Hippocampal formation (tissue), 2 donors: Measurements from ENCODE around the gene PLEKHB1.
"Not testable (repeated sequence)": the region's sequence is repeated elsewhere in the genome, so short reads cannot be mapped to it uniquely, and the experiment has no call there.

Experiments
- DNase-seq, 2 donors: peaks; one replicate each; lab custom pipeline; 2025; lab: John Stamatoyannopoulos, UW

Gene PLEKHB1

GRCh38 chr11:73648571-73649046, 2.2 kb downstream of the PLEKHB1 start:
- DNase-seq, result peak; percentile 39 to 41

GRCh38 chr11:73649206-73649605, 2.8 kb downstream of the PLEKHB1 start:
- DNase-seq, result no peak

- DNase-seq, result no peak
These were observed 4.0 kb downstream of the PLEKHB1 start for GRCh38 chr11:73650400-73650799.

GRCh38 chr11:73651252-73651651, 4.9 kb downstream of the PLEKHB1 start:
- DNase-seq, result no peak

GRCh38 chr11:73651661-73652045, 5.3 kb downstream of the PLEKHB1 start:
- DNase-seq, result no peak

- peak; percentile 83 to 94 for DNase-seq
These were observed 5.8 kb downstream of the PLEKHB1 start for GRCh38 chr11:73652046-73652730.

GRCh38 chr11:73652856-73653559, 6.6 kb downstream of the PLEKHB1 start:
- no peak for DNase-seq

- no peak for DNase-seq
These were observed 7.6 kb downstream of the PLEKHB1 start for GRCh38 chr11:73653996-73654395.

- DNase-seq, result no peak
These were observed 8.2 kb downstream of the PLEKHB1 start for GRCh38 chr11:73654482-73655021.

- no peak for DNase-seq
These were observed 9.3 kb downstream of the PLEKHB1 start for GRCh38 chr11:73655686-73656085.

- DNase-seq, result no peak
These were observed 10.6 kb downstream of the PLEKHB1 start for GRCh38 chr11:73656985-73657384.

- DNase-seq, result no peak
These were observed 13.6 kb downstream of the PLEKHB1 start for GRCh38 chr11:73659961-73660360.

- DNase-seq, result no peak
These were observed 14.2 kb downstream of the PLEKHB1 start for GRCh38 chr11:73660497-73661034.

- DNase-seq, result peak; percentile 79 to 85
These were observed 14.8 kb downstream of the PLEKHB1 start for GRCh38 chr11:73661035-73661628.

GRCh38 chr11:73662445-73663157, 16.2 kb downstream of the PLEKHB1 start:
- no peak for DNase-seq

- no peak for DNase-seq
These were observed 17.5 kb downstream of the PLEKHB1 start for GRCh38 chr11:73663604-73664495.

GRCh38 chr11:73664877-73665276, 18.5 kb downstream of the PLEKHB1 start:
- DNase-seq, result no peak

GRCh38 chr11:73667891-73668290, 21.5 kb downstream of the PLEKHB1 start:
- no peak for DNase-seq

- no peak for DNase-seq
These were observed 24.4 kb downstream of the PLEKHB1 start for GRCh38 chr11:73670808-73671207.

- DNase-seq, result no peak
These were observed 25.3 kb downstream of the PLEKHB1 start for GRCh38 chr11:73671701-73672100.

GRCh38 chr11:73676552-73676951, 30.2 kb downstream of the PLEKHB1 start:
- not testable (repeated sequence) for DNase-seq
